HG03442 (cell line): ENCODE measurements around the gene PIAS1.
"Not testable (repeated sequence)": the region's sequence is repeated elsewhere in the genome, so short reads cannot be mapped to it uniquely, and the experiment has no call there.

Experiments
- ATAC-seq: cut with Tn5 transposase; IDR thresholded peaks from one replicate; pipeline ENCODE4 v1.9.1; 2021; ENCODE audit warnings: mild to moderate bottlenecking, moderate library complexity; ENCODE audit not compliant: unreplicated experiment

The PIAS1 gene

DNA sequence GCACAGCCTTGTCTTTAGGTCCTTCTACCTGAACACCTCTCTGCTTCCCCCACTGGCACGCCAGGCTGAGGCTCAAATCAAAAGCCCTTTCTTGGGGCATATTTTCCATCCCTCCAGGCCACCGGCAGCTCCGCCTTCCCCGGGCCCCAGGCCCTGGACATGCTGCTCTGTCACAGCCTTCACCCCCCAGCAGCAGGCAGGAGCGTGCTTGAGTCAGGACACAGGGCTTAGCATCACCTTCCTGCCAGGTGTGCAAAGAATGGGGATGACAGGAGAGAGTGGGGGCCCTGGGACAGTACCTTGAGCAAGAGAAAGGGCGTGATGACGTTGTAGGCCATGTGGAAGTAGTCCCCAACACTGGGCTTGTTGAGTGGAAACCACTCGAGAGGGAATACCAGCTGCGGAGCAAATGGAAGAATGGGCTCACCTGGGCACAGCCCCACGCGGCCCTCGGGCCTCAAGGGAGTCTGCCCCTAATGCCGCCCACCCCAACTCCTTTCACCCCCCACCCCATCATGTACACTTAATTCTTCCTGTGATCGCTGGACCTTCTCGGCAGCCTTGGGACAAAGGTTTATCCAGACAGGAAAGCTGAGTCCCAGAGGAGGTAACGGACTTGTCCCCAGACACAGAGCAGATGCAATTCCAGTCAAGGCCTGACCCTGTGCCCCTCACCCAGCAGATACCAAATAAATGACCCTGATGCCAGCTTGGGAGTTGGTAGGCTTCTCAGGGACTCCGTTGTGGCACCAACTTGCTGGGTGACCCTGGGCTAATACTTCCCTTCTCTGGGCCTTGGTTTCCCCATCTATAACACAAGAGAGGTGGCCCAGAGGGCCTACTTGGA lies 160.1 kb downstream of the PIAS1 start:
- no peak for ATAC-seq

DNA sequence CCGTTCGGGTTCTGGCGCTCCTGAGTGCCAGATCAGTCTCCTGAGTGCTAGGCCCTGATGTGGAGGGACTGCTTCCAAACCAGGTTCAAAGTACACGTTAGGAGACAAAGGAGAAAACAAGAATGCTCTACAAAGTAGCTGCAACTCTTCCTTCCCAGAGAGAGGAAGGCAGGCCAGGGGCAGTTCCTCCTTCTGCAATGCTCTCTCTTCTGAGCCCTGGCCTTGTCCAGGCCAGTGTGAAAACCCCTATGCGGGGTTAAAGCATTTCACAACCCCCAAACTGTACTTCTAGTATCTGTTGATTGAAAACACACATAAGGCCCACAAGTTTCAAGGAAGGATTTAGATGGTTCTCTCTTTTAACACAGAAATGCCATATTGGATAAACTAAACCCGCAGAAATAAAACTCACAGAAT lies 160.7 kb downstream of the PIAS1 start:
- ATAC-seq = no peak

DNA sequence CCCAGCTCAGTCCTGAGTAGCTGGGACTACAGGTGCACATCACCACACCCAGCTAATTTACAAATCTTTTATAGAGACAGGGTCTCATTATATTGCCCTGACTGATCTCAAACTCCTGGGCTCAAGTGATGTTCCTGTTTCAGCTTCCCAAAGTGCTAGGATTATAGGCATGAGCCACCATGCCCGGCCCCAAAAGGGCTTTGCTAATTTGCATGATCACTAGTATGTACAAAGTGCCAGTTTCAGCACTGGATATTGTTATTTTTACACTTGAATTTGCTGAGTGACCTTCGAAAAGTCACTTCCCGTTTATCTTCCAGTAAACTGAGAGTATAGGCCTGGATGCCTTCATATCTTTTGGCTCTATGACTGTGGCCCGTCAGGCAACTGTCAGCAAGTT lies 163.2 kb downstream of the PIAS1 start:
- no peak for ATAC-seq

DNA sequence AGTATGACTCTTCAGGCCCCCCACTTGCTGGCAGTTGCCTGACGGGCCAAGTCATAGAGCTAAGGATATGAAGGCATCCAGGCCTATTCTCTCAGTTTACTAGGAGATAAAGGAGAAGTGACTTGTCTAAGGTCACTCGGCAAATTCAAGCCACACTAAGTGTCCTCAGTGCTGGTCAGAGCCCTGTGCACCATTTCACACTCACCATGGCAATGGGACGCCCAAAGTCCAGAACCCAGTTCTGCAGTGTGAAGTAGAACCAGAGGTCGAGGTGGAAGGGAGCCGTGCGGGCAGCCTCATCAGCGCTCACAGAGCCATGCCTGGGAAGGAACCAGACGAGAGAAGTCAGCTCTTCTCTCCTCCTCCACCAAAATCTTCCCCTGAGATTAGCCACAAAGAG lies 164.2 kb downstream of the PIAS1 start:
- no peak for ATAC-seq

DNA sequence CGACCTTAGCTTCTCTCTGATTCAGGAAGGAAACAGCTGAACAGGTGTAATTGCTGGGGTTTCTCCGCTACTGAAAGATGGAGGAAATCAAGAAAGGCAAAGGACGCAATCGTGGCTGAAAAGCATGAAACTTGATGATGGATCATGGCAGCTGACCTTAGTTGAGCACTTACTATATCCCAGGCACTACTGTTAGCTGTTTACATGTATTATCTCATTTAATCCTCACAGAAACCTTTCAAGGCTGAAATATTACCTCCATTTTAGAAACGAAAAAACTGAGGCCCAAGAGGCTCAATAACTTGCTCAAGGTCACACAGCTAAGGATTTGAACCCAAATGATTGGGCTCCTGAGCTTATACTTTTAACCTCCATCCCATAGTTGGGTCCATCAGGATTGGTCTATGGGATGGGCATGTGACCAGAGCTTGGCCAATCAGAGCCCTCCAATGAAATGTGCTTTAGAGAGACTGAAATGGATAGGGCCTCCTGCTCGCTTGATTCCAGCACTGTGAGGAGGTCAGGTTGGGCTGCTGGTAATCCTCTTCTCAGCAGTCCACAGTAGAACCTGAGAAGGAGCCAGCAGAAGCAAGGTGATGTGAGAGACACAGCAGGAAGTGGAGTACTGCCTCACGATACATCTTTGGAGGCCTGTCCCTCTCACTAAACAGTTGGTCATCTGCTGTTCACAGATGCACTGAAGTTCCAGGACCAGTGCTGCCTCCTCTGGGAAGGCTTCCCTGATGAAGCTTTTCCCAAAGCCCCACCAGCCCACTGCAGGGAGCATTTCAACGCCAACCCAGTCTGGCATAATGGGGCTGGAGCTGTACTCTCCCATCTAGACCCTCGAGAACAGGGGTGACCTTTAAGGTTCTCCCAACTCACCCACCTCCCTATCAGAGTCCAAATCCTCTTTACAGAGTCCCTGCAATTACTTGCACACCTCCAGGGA lies 165.0 kb downstream of the PIAS1 start:
- no peak for ATAC-seq

- no peak for ATAC-seq
Observed at GRCh38 chr15:68220489-68220888, 166.4 kb downstream of the PIAS1 start.

- ATAC-seq = no peak
Observed at GRCh38 chr15:68220967-68221366, 166.9 kb downstream of the PIAS1 start.

DNA sequence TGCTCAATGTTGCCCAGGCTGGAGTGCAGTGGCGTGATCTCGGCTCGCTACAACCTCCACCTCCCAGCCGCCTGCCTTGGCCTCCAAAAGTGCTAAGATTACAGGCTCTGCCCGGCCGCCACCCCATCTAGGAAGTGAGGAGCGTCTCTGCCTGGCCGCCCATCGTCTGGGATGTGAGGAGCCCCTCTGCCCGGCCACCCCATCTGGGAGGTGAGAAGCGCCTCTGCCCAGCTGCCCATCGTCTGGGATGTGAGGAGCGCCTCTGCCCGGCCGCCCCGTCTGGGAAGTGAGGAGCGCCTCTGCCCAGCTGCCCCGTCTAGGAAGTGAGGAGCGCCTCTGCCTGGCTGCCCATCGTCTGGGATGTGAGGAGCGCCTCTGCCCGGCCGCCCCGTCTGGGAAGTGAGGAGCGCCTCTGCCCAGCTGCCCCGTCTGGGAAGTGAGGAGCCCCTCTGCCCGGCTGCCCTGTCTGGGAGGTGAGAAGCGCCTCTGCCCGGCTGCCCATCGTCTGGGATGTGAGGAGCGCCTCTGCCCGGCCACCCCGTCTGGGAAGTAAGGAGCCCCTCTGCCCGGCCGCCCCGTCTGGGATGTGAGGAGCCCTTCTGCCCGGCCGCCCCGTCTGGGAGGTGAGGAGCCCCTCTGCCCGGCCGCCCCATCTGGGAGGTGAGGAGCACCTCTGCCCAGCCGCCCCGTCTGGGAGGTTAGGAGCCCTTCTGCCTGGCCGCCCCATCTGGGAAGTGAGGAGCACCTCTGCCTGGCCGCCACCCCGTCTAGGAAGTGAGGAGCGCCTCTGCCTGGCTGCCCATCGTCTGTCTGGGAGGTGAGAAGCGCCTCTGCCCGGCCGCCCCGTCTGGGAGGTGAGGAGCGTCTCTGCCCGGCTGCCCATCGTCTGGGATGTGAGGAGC lies 167.7 kb downstream of the PIAS1 start:
- not testable (repeated sequence) for ATAC-seq

DNA sequence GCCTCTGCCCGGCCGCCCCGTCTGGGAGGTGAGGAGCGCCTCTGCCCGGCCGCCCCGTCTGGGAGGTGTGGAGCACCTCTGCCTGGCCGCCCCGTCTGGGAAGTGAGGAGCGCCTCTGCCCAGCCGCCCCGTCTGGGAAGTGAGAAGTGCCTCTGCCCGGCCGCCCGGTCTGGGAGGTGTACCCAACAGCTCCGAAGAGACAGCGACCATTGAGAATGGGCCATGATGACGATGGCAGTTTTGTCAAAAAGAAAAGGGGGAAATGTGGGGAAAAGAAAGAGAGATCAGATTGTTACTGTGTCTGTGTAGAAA lies 168.3 kb downstream of the PIAS1 start:
- not testable (repeated sequence) for ATAC-seq

DNA sequence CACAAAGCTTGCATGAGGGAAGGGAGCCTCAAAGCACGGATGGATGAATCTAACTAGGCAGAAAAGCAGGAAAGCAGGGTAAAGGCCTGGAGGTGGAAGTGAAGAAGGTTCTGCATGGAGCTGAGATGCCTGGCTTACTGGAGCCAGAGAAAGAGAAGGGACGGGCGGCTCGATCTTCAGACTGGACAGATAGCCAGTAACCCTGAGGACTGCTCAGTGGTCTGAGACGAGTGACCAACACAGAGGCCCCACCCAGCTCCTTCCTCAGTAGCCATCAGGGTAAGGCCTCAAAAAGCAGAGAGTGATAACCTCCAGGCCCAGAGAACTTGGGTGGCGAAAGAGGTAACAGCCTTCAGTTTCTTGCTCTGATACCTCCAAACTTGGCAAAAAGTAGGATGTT lies 169.1 kb downstream of the PIAS1 start:
- no peak for ATAC-seq

DNA sequence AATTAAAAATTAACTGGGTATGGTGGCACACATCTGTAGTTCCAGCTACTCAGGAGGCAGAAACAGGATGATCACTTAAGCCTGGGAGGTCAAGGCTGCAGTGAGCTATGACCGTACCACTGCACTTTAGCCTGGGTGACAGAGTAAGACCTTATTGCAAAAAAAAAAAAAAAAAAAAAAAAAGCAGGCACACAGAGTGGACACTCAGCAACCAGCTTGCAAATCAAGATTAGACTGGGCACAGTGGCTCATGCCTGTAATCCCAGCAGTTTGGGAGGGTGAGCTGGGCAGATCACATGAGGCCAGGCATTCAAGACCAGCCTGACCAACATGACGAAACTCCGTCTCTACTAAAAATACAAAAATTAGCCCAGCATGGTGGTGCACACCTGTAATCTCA lies 170.0 kb downstream of the PIAS1 start:
- no peak for ATAC-seq

- ATAC-seq = no peak
Observed at GRCh38 chr15:68224546-68225250, 170.6 kb downstream of the PIAS1 start.

DNA sequence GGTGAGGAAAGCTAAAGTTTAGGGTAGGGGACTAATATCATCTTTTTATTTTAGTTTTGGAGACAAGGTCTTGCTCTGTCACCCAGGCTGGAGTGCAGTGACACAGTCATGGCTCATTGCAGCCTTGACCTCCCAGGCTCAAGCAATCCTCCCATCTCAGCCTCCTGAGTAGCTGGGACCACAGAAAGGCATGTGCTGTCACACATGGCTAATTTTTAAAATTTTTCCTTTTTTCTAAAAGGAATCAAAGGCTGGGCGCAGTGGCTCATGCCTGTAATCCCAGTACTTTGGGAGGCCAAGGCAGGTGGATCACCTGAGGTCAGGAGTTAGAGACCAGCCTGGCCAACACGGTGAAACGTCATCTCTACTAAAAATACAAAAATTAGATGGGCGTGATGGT lies 171.3 kb downstream of the PIAS1 start:
- ATAC-seq = not testable (repeated sequence)

GRCh38 chr15:68227643-68228142 lies 173.6 kb downstream of the PIAS1 start:
- no peak for ATAC-seq

DNA sequence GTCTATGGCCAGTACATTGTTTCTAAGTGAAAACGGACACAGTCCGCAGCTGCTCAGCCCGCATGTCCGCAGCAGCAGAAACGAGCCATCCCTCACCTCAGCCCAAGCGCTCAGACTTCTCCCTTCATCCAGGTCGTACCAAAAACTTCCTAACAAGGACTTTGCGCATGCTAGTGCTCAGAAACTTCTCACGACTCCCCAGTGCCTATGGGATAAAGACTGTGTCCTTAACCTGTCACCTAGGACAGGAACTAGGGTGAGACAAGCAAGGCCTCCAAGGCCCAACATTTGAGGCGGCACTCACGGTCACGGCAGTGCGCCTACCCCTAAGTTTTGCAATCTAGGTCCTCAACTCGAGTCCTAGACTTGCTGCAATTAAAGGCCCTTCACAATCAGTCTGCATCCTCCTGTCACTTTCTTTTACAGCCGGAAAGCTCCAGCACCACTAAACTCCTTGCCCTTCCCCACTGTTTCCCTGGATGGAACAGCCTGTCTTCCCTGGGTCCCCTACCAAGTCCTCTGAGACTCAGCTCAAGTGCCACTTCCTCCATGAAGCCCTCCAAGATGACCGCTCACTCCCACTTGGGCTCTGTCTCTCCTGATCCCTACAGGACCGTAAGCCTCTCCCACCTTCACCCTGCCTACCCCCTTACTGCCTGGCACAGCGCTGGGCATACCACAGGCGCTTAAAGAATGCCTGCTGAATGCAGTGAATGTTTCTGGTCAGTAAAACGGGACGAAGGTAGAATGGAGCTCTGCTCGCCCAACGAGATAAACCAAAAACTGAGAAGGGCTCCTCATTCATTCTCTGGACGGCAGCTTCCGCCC lies 174.2 kb downstream of the PIAS1 start:
- ATAC-seq = no peak

DNA sequence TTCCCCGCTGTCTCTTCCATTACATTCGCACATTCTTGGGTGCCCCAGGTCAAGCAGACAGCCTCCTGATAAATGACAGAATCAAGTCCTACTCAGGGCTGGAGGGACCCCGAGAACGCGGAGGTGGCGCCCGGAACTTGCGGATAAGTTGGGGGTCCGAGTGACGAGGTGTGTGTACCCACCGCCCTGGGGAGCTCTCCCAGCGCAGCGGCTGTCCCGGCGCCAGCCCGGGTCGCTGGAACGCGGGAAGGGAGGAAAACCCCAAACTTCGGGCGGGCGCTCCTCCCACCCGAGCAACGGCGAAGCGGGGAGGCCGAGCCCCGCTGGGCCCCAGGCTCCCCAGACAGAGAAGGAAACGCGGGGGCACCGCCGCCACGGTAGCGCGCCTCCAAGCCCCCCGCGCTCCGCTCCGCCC lies 174.9 kb downstream of the PIAS1 start:
- ATAC-seq = no peak

GRCh38 chr15:68229386-68230156 lies 175.5 kb downstream of the PIAS1 start, which contains the start of gene CLN6:
TSS of gene CLN6 (minus strand) at chr15:68229728. CDS start at chr15:68229584, 144 bp downstream.
- peak; percentile 66 for ATAC-seq
